ENCODE results near the gene COL1A1.

COL1A1 gene

GRCh38 chr17:50201276-50201854 is at the start of gene COL1A1:
Gene COL1A1 (minus strand): TSS chr17:50201631. CDS start chr17:50201513, 118 bp downstream.
- no peak for DNase-seq

- DNase-seq = no peak
Observed at GRCh38 chr17:50248255-50248654, 46.8 kb upstream of the COL1A1 start.

GRCh38 chr17:50244771-50245170 is 43.3 kb upstream of the COL1A1 start:
- DNase-seq = no peak

- DNase-seq = no peak
Observed at GRCh38 chr17:50241431-50241830, 40.0 kb upstream of the COL1A1 start.

- no peak for DNase-seq
Observed at GRCh38 chr17:50240851-50241250, 39.4 kb upstream of the COL1A1 start.

GRCh38 chr17:50239937-50240336 is 38.5 kb upstream of the COL1A1 start:
- no peak for DNase-seq

- no peak for DNase-seq
Observed at GRCh38 chr17:50238601-50239280, 37.3 kb upstream of the COL1A1 start.

- no peak for DNase-seq
Observed at GRCh38 chr17:50237901-50238300, 36.5 kb upstream of the COL1A1 start.

GRCh38 chr17:50234581-50234980 is 33.1 kb upstream of the COL1A1 start:
- no peak for DNase-seq

- no peak for DNase-seq
Observed at GRCh38 chr17:50225701-50226240, 24.3 kb upstream of the COL1A1 start.

- no peak for DNase-seq
Observed at GRCh38 chr17:50222922-50223321, 21.5 kb upstream of the COL1A1 start.

GRCh38 chr17:50221864-50222545 is 20.6 kb upstream of the COL1A1 start:
- DNase-seq = no peak

GRCh38 chr17:50221266-50221863 is 19.9 kb upstream of the COL1A1 start:
- DNase-seq = no peak

GRCh38 chr17:50220811-50221210 is 19.4 kb upstream of the COL1A1 start:
- no peak for DNase-seq

- no peak for DNase-seq
Observed at GRCh38 chr17:50219939-50220465, 18.6 kb upstream of the COL1A1 start.

GRCh38 chr17:50219342-50219741 is 17.9 kb upstream of the COL1A1 start:
- no peak for DNase-seq

- DNase-seq = no peak
Observed at GRCh38 chr17:50218771-50219315, 17.4 kb upstream of the COL1A1 start.

- DNase-seq = no peak
Observed at GRCh38 chr17:50218071-50218759, 16.8 kb upstream of the COL1A1 start.

- DNase-seq = no peak
Observed at GRCh38 chr17:50217591-50217990, 16.2 kb upstream of the COL1A1 start.

GRCh38 chr17:50214976-50215760 is 13.7 kb upstream of the COL1A1 start:
- DNase-seq = no peak
